GM19240 (cell line): ENCODE measurements around the gene CACNA1C.

ENCODE experiments used
- DNase-seq: peaks from one replicate; pipeline ENCODE4 v3.0.0; 2011; ENCODE audit warnings: low spot score; ENCODE audit not compliant: insufficient read length

CACNA1C gene

GRCh38 chr12:2138294-2138693 is 85.5 kb downstream of the CACNA1C start:
- DNase-seq, result no peak

GRCh38 chr12:2138871-2139308 is 86.1 kb downstream of the CACNA1C start:
- no peak for DNase-seq

- DNase-seq, result no peak
Observed at GRCh38 chr12:2139651-2140050, 86.9 kb downstream of the CACNA1C start.

- no peak for DNase-seq
Observed at GRCh38 chr12:2140858-2141519, 88.2 kb downstream of the CACNA1C start.

- DNase-seq, result no peak
Observed at GRCh38 chr12:2142068-2142467, 89.3 kb downstream of the CACNA1C start.

GRCh38 chr12:2144951-2145350 is 92.2 kb downstream of the CACNA1C start:
- no peak for DNase-seq

GRCh38 chr12:2145433-2145998 is 92.7 kb downstream of the CACNA1C start:
- DNase-seq, result no peak

- no peak for DNase-seq
Observed at GRCh38 chr12:2147335-2147734, 94.5 kb downstream of the CACNA1C start.

GRCh38 chr12:2149091-2149490 is 96.3 kb downstream of the CACNA1C start:
- DNase-seq, result no peak

- DNase-seq, result no peak
Observed at GRCh38 chr12:2150833-2151232, 98.0 kb downstream of the CACNA1C start.

- no peak for DNase-seq
Observed at GRCh38 chr12:2151391-2151790, 98.6 kb downstream of the CACNA1C start.

GRCh38 chr12:2152134-2152533 is 99.3 kb downstream of the CACNA1C start:
- DNase-seq, result no peak

- no peak for DNase-seq
Observed at GRCh38 chr12:2154050-2154449, 101.3 kb downstream of the CACNA1C start.

GRCh38 chr12:2154521-2154920 is 101.7 kb downstream of the CACNA1C start:
- DNase-seq, result no peak

GRCh38 chr12:2156333-2156732 is 103.5 kb downstream of the CACNA1C start:
- no peak for DNase-seq

- DNase-seq, result no peak
Observed at GRCh38 chr12:2160043-2160442, 107.3 kb downstream of the CACNA1C start.

- DNase-seq, result no peak
Observed at GRCh38 chr12:2161473-2161872, 108.7 kb downstream of the CACNA1C start.

- no peak for DNase-seq
Observed at GRCh38 chr12:2163177-2163941, 110.6 kb downstream of the CACNA1C start.

GRCh38 chr12:2165021-2165420 is 112.2 kb downstream of the CACNA1C start:
- DNase-seq, result no peak

- no peak for DNase-seq
Observed at GRCh38 chr12:2165927-2166326, 113.1 kb downstream of the CACNA1C start.

- no peak for DNase-seq
Observed at GRCh38 chr12:2166696-2167095, 113.9 kb downstream of the CACNA1C start.

- DNase-seq, result no peak
Observed at GRCh38 chr12:2167231-2167630, 114.4 kb downstream of the CACNA1C start.

- no peak for DNase-seq
Observed at GRCh38 chr12:2168808-2169207, 116.0 kb downstream of the CACNA1C start.
